HG03108 (cell line): ENCODE data around the gene SMIM10L2A.
A peak's percentile ranks its signal among the peaks of the same experiment; 100 is the strongest.
"Not testable (repeated sequence)": the region's sequence is repeated elsewhere in the genome, so short reads cannot be mapped to it uniquely, and the experiment has no call there.

Experiments used
- ATAC-seq: cut with Tn5 transposase; IDR thresholded peaks from one replicate; pipeline ENCODE4 v1.9.1; 2021; ENCODE audit warnings: moderate library complexity; ENCODE audit not compliant: unreplicated experiment

Gene SMIM10L2A

GRCh38 chrX:135421932-135422809 is at the start of gene SMIM10L2A:
Gene SMIM10L2A (plus strand): TSS chrX:135421944. CDS start chrX:135422132, 188 bp downstream.
- peak; percentile 26 for ATAC-seq

- no peak for ATAC-seq
Measured at GRCh38 chrX:135373357-135373756, 48.4 kb upstream of the SMIM10L2A start.

- ATAC-seq: no peak
Measured at GRCh38 chrX:135382260-135382659, 39.5 kb upstream of the SMIM10L2A start.

- ATAC-seq: no peak
Measured at GRCh38 chrX:135383249-135383648, 38.5 kb upstream of the SMIM10L2A start.

- ATAC-seq: no peak
Measured at GRCh38 chrX:135384161-135384836, 37.4 kb upstream of the SMIM10L2A start.

- no peak for ATAC-seq
Measured at GRCh38 chrX:135388841-135389240, 32.9 kb upstream of the SMIM10L2A start.

- ATAC-seq: no peak
Measured at GRCh38 chrX:135389243-135389642, 32.5 kb upstream of the SMIM10L2A start.

- no peak for ATAC-seq
Measured at GRCh38 chrX:135389717-135390116, 32.0 kb upstream of the SMIM10L2A start.

GRCh38 chrX:135391734-135392133 is 30.0 kb upstream of the SMIM10L2A start:
- no peak for ATAC-seq

GRCh38 chrX:135393051-135393450 is 28.7 kb upstream of the SMIM10L2A start:
- no peak for ATAC-seq

GRCh38 chrX:135395064-135395463 is 26.7 kb upstream of the SMIM10L2A start:
- no peak for ATAC-seq

- ATAC-seq: no peak
Measured at GRCh38 chrX:135396109-135396508, 25.6 kb upstream of the SMIM10L2A start.

GRCh38 chrX:135396566-135396965 is 25.2 kb upstream of the SMIM10L2A start:
- ATAC-seq: no peak

GRCh38 chrX:135397652-135398051 is 24.1 kb upstream of the SMIM10L2A start:
- no peak for ATAC-seq

GRCh38 chrX:135403374-135403773 is 18.4 kb upstream of the SMIM10L2A start:
- no peak for ATAC-seq

GRCh38 chrX:135406428-135406827 is 15.3 kb upstream of the SMIM10L2A start:
- not testable (repeated sequence) for ATAC-seq

GRCh38 chrX:135408794-135409193 is 12.9 kb upstream of the SMIM10L2A start:
- ATAC-seq: no peak

GRCh38 chrX:135410861-135411627 is 10.7 kb upstream of the SMIM10L2A start:
- no peak for ATAC-seq

GRCh38 chrX:135411893-135412292 is 9.9 kb upstream of the SMIM10L2A start:
- ATAC-seq: no peak

GRCh38 chrX:135416546-135416945 is 5.2 kb upstream of the SMIM10L2A start:
- ATAC-seq: no peak

GRCh38 chrX:135420831-135421230 is 913 bp upstream of the SMIM10L2A start:
- no peak for ATAC-seq
